Measurements from ENCODE around the gene PTPRJ.

Gene PTPRJ

GRCh38 chr11:48096588-48097525, 116.5 kb downstream of the PTPRJ start:
- DNase-seq = peak; percentile 10 to 14

GRCh38 chr11:48098024-48098423, 117.7 kb downstream of the PTPRJ start:
- DNase-seq = no peak

GRCh38 chr11:48099916-48100446, 119.6 kb downstream of the PTPRJ start:
- DNase-seq = no peak

- no peak for DNase-seq
Observed at GRCh38 chr11:48101044-48101733, 120.8 kb downstream of the PTPRJ start.

DNA sequence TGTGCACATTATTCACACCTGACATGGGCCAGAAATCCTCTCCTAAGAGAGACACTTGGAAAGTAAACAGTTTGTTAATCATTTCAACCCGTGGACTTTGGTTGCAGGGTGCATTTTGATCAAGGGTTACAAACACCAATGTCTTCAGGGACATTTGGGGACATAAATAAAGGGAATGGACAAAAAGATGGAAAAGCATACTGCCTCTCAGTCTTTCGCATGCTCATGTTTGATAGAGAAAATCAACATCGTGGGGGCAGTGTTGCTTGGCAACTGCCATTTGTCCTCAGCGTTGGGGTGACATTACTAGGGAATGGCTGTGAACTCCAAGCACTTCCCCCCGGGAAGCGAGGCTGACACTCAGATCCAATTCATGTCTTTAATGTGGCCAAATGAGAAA, 121.6 kb downstream of the PTPRJ start:
- DNase-seq = no peak

DNA sequence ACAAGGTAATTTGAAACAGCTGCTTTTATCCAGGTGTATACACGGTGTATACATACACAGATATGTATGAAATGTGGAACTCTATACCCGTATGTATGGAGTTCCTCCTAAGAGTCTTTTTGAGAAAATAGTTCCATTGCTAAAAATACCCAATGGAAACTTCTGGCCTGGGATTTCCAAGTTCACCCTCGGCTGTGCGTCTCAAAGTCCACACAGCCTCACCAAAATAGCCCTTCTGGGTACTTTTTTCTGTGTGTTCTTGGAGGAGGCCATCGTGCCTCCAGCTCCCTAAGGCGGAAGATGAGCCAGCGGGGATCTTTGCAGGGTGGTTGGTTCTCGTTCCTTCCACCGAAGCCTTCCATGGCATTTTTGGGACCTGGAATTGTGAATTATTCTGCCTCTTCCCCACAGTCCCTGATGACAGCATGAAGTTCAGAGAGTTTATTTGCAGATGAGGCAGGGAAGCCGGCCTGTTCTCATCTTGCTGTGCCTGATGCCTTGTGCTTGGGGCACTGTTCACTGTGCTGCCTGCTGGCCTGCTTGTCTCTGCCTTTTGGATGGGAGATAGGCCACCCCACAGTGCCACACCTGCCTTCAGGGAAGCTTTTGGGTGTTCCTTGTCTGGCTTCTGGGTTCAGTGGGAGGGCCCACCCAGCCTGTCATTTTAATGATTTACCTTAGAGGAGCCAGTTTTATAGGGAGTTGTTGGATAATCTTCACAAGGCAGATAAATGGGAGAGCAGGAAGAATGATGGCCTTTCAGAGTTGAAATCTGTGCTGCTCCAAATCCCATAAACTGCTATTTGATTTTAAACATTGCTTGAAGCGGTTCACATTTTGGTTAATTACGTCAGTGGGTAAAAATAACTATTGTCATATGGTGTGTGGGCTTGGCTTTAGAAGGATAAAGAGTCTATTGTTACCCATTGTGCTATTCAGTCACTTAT, 123.5 kb downstream of the PTPRJ start:
- no peak for DNase-seq

DNA sequence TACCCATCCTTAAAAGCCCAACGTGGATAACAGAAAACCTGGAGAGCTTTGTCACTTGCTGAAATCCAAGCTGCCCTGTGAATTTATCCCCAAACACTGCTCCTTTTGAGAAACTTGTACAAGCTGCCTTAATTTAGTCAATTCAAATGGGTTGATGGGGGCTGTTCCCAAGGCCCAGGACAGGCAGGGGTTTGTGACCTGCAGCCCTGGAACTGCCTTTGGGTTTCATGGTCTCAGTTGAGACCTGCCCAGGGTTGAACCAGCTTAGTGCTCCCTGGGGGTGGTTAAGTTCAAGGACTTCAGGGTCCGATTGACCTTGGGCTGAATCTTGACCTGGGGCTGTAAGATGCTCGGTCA, 124.2 kb downstream of the PTPRJ start:
- DNase-seq = no peak

- DNase-seq = no peak
Observed at GRCh38 chr11:48105096-48105990, 125.0 kb downstream of the PTPRJ start.

DNA sequence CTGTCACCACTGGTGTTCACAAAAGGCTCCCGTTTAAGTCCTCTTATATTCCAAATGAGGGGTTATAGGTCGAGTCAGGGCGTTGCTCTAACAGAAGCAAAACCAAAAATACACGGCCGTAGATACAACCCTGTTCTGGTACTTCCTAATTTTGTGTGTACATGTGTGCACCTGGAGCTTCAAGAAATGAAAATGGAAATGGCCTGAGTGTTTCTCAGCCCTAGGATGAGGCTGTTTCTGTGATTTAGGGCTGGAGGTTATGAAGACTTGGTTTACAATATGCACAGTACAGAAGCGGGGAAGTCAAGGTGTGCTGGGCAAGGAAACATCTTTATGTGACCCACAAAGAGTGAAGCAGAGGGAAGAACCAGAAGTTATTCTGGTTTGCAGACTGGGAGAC, 125.8 kb downstream of the PTPRJ start:
- no peak for DNase-seq

GRCh38 chr11:48107188-48107704, 126.9 kb downstream of the PTPRJ start:
- peak; percentile 11 to 15 for DNase-seq

DNA sequence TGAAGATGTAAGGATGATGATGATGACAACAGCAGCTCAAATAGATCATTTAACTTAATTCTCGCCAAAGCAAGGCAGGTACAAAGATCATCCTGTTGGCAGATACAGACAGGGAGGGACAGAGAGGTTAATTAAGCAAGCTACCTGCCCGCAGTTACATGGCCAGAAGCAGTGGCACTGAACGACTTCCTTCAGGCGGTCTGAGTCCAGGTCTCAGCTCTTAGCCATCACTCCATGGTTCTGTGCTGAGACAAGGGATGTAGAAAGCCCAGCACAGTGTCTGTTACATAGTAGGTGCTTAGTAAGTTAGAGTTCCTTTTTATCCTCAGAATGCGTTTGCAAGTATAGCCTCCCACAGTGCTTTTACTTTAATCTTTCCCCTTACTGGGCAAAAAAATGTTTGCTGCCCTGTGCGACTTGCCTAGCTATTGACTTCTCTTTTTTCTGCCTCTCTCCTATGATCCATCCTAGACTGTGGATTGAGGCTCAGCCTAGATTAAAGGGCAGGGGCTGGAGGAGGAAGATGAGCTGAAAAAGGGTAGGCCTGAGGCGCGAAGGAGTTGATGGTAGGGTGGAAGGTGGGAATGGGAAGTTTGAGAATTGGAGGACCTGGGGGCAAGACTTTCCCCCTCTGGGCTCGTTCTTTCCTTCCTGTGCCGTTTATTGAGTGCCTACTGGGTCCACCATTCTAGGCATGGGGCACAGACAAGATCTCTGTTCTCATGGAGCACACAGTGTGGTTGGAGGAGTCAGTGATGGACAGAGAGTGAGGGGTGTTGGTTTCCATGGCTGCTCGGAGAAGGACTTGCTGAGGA, 128.1 kb downstream of the PTPRJ start:
- DNase-seq = no peak

- DNase-seq = no peak
Observed at GRCh38 chr11:48109046-48109666, 128.8 kb downstream of the PTPRJ start.

DNA sequence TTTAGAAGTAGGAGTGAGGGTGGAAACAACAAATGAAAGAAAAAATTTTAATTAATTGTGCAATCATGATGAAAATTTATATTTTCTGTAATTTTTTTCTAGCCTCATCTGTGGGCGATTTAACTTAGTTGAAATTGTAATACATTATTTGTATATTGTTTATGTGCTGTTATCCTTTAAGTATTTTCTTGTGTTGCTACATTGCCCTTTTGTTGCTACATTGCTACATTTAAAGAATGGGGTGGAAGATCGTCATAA, 130.1 kb downstream of the PTPRJ start:
- no peak for DNase-seq

DNA sequence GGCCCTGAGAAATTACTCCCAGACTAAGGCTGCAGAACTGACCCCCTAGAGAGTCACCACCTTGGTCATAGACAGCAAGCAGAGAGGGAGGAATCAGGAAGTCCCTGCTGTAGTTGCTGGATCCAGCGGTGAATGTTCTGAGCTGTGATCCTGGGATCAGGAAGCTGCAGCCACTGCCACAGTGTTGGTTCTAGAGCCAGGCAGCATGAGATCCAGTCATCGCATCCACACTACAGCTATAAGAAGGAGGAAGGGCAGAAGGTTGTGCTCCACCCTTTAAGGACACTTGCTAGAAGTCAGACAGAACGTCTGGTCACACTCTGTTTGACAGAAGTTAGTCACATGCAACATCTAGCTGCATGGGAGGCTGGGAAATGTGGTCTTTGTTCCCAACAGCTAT, 131.5 kb downstream of the PTPRJ start:
- no peak for DNase-seq

- DNase-seq = no peak
Observed at GRCh38 chr11:48114740-48115139, 134.4 kb downstream of the PTPRJ start.

- no peak for DNase-seq
Observed at GRCh38 chr11:48116437-48117228, 136.3 kb downstream of the PTPRJ start.

- DNase-seq = no peak
Observed at GRCh38 chr11:48122246-48122645, 141.9 kb downstream of the PTPRJ start.

DNA sequence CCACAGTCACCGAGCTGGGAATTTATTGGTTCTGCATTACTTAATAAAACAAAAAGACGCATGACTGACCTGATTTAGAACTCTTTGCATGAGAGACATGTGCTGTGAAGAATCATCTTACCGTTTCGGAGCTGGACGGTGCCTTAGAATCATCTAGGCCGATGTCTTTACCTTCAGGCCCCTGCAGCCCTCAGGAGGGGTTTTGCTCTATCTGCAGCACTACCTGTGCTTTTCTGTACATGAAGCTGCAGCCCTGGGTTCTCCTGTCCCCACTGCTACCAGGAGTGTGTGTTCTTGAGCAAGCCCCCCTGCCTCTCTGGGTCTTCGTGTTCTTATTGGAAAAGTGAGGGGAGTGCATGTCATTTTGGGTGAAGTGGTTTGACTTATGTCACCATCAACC, 142.3 kb downstream of the PTPRJ start:
- DNase-seq = no peak

- no peak for DNase-seq
Observed at GRCh38 chr11:48123254-48123875, 143.0 kb downstream of the PTPRJ start.

Data from activated CD4-positive, alpha-beta T cell treated with anti-CD3 and anti-CD28 coated beads, Interleukin-2, amount 50 U/mL, for 4 hours (primary cell).